Renal cortex interstitium (tissue), 11 donors: ENCODE results near the gene CNOT1. TPM values are rescaled to one million over a fixed set of nuclear protein-coding genes. Genes with fewer than 3 reads are reported as not detected.
"Not testable (repeated sequence)": the region's sequence is repeated elsewhere in the genome, so short reads cannot be mapped to it uniquely, and the experiment has no call there.

Experiments used
- DNase-seq, 11 donors: peaks; one replicate each; pipeline ENCODE4 v3.0.0-alpha.2; 2013; ENCODE audit warnings: low read depth in 9 of 11, low spot score in 4 of 11; ENCODE audit errors: extremely low read depth in 1 of 11
- polyA plus RNA-seq, 3 donors: library from polyadenylated mRNA; unstranded; fragments of 120-200 nt; gene quantifications; one replicate each; pipeline ENCODE4 v1.2.1, GENCODE V29; 2013; ENCODE audit not compliant: insufficient read length in 3 of 3

The CNOT1 gene
- polyA plus RNA-seq, 3 donors: 187 to 204 (median 194) TPM

GRCh38 chr16:58591083-58591482, 38.5 kb downstream of the CNOT1 start:
- no peak for DNase-seq

DNA sequence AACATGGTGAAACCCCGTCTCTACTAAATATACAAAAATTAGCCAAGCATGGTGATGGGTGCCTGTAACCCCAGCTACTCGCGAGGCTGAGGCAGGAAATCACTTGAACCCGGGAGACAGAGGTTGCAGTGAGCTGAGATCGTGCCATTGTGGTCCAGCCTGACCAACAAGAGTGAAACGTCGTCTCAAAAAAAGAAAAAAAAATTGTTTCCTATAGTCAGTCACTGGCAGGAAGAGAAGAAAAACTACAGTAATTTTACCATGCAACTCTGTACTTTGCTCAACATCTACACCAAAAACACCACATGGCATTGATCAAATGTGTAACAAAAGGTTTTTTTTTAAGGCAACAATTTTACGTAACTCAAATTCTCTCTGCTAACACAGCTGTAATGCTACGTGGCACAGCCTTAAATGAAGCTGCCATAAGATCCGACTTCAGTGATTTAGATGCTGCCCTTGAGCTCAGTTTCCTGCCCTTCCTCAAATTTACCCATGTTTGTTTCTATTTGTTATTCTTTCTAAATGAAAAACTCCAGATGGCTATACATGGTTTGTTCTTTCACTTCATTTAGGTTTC, 40.2 kb downstream of the CNOT1 start:
- DNase-seq: peak in 8 of 11 donors; percentile 9 to 42 (median 36)

DNA sequence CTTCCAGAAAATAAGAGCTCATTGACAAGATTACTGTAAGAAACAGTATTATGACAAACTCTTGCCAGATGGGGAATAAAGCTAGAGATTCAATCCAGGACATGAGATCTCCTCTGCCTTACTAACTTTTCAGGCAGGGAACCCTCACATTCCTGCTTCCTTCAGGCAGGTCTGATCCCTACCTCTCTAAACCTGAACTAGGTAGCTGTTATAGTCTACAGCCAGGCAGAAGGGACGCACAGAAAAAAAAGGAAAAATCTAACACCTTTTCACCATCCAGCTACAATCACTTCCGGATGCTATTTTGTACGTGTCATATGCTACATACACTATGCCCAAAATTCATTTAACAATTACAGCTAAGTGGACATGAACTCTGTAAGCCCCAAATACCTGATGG, 41.2 kb downstream of the CNOT1 start:
- DNase-seq: no peak

DNA sequence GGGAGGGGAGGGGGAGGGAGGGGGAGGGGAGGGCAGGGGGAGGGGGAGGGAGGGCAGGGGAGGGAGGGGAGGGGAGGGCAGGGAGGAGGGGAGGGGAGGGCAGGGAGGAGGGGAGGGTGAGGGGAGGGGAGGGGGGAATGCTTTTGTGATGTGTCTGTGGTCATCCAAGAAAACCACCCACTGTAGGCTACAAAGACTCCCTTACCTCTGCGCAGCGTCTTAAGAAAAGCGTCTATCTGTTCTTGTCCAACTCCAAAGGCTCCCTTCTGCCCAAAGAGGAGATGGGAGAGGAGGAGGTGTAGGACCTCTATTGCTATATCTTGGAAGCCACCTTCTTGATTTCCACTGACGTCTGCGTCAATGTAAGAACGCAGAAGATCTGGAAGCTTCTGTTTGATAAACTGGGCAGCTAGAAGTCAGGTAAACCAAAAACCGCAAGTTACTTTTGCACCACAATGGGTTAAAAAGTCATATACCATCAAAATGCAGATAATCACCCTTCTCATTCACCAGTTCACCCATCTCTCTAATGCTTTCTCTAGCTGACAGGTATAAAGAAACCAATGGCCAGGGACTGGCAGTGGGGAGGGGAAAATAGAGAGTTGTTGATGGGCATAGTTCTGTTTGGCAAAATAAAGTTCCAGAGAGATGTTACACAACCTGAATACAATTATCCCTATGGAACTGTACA, 43.1 kb downstream of the CNOT1 start:
- no peak for DNase-seq

DNA sequence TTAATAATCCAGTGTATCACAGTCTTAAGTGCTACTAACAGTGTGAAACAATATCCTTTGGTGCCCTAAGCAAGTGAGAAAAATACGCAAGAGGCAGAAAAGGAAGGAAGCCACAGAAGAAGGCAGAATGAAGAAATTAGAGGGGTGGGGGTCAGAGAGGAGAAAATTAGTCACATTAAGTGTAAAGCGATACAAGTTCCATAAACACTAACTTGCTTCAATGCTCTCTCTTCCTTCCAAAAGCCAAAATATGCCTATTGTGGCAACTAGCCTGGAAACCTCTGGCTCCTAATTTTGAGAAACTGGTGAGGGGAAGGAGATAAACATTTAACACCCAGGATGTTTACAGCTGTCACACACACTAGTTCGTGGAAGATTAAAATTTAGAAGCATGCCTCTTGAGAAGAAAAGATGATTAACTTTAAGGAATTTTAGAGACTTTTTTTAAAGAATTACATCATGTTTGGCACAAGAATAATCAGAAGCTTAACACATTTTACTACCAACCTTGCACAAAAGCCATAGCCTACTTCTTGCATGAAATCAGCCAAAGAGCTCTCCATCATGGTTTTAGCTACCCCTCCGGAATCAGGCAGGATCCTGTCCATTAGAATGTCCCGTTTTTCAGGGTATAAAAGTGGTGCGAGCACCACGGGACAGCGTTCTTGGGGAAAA, 44.7 kb downstream of the CNOT1 start:
- no peak for DNase-seq

GRCh38 chr16:58582971-58583765, 46.5 kb downstream of the CNOT1 start:
- no peak for DNase-seq

- DNase-seq: no peak
Measured at GRCh38 chr16:58582133-58582532, 47.5 kb downstream of the CNOT1 start.

DNA sequence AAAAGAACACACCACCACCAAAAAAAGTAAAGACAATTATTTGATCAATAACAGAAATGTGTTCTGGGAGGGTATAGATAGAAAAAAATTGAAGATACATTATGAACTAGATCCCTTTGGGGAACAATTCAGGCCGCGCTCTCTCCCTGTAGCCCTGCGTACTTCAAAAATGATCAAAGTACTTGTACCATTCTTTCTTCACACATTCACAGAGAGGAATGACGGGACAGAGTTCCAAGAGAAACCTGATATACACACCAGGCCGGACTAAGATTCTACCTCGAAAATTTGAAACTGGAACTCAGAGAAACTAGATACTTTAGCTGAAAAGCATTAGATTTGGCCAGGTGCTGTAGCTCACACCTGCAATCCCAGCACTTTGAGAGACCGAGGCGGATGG, 50.0 kb downstream of the CNOT1 start:
- no peak for DNase-seq

GRCh38 chr16:58578642-58579041, 51.0 kb downstream of the CNOT1 start:
- no peak for DNase-seq

DNA sequence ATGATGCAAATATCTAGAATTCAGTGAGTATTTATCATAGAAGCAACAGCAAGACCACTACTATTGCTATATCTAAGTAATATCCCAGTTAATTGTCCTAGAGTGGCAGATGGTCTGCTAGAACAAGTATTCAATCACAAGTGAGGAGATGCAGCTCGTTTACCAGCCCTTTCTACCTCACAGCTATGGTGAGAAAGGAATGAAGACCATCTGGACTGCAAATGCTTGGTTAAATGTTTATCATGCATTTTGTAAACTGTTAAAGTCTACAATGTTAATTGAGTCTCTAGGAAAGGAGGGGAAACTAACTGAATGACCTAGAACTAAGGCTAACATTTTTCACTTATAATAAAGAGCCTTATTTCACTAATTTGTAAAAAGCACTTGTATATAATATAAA, 52.5 kb downstream of the CNOT1 start:
- no peak for DNase-seq

GRCh38 chr16:58574895-58575294, 54.7 kb downstream of the CNOT1 start:
- DNase-seq: no peak

GRCh38 chr16:58565697-58566096, 63.9 kb downstream of the CNOT1 start:
- DNase-seq: not testable (repeated sequence)

DNA sequence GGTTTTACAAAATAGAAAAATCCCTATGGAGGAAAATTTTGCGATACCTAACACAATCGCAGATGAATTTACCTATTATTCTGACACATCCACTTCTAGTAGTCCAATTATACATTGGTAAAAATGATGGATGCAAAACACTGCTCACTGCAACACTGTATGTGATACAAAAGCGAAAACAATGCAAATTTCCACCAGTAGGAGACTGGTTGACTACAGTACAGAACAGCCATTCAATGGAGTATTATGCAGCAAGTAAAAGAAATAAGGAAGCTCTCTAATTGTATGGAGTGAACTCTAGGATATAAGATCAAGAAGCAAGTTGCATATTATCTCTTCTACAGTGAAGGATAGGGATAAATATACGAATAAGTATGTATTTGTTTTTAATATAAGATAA, 65.9 kb downstream of the CNOT1 start:
- no peak for DNase-seq

DNA sequence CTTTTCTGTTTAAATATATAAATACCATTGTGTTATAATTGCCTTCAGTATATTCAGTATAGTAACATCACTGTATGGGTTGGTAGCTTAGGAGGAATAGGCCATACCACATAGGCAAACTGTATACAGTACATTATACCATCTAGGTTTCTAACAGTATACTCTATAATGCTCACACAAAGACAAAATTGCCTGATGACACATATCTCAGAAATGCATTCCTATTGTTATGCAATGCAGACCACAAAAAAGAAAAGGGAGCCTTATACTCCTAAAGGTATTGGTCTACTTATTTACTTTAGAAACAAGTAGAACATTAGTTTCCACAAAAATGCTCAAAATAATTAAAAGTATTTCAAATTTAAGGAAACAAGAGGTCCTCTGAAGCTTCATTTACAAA, 66.4 kb downstream of the CNOT1 start:
- DNase-seq: no peak

DNA sequence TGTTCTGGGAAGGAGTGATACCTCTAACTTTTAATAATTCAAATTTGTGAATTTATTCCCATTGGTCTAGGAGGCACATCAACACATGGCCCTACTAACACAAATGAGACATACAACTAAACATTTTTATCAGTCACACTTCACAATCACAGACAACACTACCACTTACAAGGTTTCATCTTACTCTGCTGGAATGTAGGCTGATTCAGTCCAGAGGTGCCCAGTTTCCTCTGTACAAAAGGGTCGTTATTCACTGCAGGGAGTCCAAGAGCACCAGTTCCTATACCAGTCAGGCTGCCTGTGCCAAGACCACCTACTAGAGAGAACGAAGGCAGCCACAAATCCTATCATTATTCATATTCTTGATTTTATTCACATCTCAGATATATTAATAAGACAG, 72.9 kb downstream of the CNOT1 start:
- no peak for DNase-seq

DNA sequence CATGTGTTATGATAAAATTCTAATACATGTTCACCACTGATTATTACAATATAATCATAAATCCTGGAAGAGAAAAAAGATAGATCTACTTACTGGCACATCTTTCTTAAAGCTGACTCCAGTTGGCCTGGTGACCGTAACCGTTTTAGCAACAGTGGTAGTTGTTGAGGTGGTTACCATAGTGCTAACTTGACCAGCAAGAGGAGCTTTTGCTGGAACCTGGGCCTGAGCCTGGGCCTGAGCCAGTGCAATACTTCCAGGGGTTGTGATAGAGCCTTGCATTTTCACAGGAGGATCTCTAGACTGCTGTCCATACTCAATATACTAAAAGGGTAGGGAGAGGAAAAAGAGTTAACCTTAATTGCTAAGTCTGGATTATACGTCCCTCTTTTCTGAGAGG, 78.1 kb downstream of the CNOT1 start:
- no peak for DNase-seq

GRCh38 chr16:58548378-58548777, 81.2 kb downstream of the CNOT1 start:
- DNase-seq: no peak

DNA sequence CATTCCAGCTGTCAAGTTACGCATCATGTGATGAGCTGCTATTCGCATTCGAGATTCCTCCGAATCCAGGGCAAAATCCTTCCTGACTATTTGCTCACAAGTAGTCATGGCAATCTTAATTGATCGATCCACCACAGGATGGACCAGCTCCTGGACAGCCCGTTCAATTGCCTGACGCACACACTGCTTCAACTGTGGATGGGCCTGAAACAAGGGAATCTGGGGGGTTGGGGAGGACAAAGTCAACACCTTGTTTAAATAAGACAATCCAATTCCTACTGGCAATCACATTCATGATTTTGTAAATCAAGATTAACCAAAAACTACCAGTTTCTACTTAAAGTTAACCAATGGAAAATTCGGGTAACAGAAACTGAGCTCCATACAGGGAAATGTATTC, 85.9 kb downstream of the CNOT1 start:
- DNase-seq: no peak

DNA sequence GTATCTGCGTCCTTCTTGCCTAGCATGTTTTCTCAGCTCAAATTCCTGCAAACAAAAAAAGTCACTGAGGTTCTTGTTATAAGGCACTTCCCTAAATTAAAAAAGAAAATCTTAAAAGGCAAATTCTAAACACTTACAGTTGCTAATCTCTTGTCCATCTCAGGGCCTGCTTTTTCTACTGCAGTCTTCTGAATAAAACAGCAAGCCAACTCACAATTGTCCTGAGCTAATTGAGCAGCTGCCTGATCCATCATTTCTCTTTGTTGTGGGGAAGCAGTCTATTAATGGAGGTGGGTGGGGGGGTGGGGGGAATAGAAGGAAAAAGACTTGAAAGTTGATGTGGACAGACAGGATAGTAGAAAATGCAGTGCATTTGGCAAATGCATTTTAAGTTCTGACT, 87.3 kb downstream of the CNOT1 start:
- no peak for DNase-seq

- no peak for DNase-seq
Measured at GRCh38 chr16:58541711-58542110, 87.9 kb downstream of the CNOT1 start.
